ENCODE data around the gene SSNA1.

The SSNA1 gene

DNA sequence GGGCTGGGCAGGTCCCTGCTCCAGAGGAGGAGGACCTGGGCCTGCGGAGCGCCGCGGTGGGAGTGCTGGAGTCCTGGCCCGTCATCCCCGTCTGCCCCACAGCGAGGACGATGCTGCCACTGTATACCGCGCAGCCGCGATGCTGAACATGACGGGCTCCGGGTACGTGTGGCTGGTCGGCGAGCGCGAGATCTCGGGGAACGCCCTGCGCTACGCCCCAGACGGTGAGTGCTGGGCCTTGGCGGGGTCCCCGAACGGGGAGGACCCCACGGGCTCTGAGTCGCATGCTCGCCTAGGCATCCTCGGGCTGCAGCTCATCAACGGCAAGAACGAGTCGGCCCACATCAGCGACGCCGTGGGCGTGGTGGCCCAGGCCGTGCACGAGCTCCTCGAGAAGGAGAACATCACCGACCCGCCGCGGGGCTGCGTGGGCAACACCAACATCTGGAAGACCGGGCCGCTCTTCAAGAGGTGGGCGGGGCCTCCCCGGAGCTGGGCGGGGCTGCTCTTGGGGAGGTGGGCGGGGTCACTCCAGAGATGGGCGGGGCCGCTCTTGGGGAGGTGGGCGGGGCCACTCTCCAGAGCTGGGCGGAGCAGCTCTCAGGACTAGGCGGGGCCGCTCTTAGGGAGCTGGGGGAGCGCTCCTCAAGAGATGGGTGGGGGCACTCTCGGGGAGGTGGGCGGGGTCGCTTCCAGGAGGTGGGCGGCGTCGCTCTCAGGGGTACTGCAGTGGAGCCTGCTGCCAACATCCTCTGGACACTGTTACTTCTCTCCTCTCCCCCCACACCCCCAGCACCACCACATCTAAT lies 31.7 kb upstream of the SSNA1 start:
- peak; percentile 43 for DNase-seq

DNA sequence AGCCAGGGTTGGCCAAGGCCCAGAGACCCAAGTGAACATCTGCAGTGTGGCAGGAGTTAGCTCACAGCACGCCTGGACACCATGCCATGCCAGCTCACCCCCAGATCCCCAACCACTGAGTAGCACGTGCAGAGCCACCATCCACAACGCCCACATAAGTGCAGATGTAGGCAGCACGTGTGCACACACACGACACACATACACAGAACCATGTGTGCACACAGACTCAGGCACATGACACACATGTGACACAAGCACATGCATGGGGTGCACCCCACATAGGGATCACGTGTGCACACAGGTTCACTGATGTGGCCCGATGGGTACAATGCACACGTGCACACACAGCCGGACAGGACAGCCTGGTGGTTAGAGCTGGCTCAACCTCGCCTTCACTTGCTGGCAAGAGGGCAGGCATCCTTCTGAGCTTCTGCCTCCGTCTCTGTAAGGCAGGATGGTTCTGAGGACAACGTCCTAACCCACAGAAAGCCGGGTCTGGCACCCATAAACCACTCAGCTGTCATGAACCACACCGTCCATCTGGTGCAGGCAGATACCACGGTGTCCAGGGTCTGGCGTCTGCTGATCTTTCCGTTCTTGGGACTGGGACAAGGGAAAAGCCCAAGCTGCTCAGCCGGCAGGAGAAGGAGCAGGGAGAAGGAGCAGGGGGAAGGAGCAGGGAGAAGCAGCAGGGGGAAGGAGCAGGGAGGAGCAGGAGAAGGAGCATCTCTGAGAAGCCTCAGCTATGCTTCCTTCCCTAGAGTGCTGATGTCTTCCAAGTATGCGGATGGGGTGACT lies 30.7 kb upstream of the SSNA1 start:
- no peak for DNase-seq

DNA sequence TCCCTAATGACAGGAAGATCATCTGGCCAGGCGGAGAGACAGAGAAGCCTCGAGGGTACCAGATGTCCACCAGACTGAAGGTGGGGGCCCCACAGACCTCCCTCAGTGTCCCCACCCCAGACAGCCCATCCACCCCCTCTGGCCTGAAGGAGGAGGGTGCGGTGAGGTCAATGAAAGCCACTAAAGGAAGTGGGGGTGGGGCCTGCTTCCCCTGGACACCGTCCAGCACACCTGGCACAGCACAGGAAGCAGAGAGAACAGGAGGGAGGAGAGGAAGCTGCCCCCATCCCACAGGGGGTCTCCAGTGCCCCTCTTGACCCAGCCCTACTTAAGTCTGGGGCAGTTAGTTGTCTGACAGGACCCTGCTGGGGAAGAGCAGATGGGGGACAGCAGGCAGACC lies 29.9 kb upstream of the SSNA1 start:
- no peak for DNase-seq

DNA sequence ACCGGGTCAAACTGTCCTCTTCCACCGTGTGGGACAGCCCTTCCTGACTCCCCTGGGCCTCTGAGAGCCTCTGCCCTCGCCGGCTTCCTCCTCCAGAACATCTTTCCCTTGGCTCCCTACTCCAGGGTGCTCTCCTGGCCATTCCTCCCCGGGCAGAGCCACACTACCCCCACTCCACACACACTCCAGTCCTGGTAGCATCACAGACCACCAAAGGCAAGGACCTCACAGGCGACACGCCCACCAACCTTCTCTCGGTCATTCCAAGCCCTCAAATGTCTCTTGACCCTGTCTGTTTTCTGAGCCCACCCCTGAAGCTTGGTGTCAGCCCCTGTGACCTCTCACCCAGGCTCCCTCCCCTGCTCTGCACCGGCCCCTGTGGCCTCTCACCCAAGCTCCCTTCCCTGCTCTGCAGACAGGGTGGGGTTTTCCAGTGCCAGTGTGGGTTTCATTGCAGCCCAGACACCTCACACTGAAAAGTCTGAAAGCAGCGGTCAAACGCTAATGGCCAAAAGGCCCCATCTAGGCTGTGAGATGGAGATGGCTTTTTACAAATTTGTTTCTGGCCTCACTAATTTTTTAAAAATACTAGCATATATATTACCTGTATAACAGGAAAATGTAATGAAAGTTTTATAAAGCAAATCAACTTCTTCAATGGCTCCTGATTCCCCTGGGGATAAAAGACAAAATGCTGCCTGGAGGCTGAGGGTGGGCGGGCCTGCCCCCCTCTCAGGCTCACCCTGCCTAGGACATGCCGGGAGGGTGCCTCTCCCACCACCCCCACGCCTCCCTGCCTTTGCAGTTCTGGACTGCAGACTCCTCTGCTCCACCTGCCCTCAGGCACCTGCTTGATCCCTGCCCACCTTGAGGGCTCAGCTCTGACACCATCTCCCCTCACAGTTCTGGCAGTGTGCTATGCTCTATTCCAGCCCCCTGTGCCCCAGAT lies 29.1 kb upstream of the SSNA1 start:
- no peak for DNase-seq

DNA sequence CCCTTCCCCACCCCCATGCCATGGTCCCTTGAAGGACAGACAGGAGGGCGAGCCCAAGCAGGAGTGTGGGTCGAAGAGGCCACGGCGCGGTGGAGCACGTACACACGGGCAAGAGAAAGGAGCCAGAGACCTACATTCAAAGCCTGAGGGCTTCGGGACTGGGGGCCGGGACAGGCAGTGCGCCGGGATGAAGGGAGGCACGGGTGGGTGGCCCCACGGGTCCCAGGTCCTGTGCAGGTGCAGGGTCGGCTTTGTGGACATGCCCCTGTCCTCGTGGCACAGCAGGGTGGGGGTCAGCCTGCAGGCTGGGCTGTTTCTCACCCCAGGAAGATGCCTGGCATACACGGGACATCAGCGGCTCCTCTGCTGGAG lies 28.4 kb upstream of the SSNA1 start:
- no peak for DNase-seq

DNA sequence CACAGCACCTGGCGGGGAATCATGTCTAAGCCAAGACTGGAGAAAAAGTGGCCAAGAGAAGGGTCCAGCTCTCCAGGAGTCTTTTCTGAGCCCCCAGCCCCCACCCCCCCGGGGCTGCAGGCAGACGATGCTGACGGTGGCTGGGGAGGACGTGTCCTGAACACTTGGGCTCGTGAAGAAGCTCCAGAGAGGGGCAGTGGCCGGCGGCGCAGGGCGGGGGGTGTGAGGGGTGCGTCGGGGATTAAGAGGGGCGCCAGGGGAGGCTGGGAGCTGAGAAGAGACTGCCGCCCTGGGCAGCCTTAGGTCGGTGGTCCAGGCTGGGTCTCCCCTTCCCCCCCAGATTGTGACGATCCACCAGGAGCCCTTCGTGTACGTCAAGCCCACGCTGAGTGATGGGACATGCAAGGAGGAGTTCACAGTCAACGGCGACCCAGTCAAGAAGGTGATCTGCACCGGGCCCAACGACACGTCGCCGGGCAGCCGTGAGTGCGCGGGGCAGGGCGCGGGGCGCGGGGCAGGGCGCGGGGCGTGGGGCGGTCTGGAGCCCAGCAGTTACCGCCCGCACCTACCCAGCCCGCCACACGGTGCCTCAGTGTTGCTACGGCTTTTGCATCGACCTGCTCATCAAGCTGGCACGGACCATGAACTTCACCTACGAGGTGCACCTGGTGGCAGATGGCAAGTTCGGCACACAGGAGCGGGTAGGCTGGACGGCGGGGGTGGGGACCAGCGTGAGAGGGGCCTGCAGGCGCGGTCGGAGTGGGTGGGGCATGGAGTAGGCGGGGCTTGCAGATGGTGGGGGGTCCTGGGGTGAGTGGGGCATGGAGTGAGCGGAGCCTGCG lies 27.5 kb upstream of the SSNA1 start:
- DNase-seq, result no peak

DNA sequence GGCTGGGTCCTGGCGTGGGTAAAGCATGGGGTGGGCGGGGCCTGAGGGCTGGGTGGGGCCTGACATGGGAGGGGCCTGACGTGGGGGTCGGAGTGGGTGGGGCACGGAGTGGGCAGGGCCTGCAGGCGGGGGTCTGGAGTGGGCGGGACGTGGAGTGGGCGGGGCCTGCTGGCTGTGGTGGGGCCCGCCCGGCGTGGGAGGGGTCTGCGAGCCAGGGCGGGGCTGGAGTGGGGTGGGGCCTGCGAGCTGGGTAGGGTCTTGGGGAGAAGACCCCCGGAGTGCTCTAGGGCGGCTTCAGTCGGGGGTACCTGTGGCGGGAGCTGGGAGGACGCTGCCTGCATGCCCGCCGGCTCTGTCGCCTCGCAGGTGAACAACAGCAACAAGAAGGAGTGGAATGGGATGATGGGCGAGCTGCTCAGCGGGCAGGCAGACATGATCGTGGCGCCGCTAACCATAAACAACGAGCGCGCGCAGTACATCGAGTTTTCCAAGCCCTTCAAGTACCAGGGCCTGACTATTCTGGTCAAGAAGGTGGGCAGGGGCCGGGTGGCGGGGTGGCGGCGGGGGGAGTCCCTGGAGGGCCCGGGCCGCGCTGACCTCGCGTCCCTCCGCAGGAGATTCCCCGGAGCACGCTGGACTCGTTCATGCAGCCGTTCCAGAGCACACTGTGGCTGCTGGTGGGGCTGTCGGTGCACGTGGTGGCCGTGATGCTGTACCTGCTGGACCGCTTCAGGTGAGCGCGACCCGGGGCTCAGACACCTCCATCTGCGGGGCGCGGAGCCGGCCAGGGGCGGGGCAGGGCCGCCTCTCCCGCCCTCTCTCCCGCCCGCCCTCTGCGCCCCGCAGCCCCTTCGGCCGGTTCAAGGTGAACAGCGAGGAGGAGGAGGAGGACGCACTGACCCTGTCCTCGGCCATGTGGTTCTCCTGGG lies 26.7 kb upstream of the SSNA1 start:
- DNase-seq, result no peak

DNA sequence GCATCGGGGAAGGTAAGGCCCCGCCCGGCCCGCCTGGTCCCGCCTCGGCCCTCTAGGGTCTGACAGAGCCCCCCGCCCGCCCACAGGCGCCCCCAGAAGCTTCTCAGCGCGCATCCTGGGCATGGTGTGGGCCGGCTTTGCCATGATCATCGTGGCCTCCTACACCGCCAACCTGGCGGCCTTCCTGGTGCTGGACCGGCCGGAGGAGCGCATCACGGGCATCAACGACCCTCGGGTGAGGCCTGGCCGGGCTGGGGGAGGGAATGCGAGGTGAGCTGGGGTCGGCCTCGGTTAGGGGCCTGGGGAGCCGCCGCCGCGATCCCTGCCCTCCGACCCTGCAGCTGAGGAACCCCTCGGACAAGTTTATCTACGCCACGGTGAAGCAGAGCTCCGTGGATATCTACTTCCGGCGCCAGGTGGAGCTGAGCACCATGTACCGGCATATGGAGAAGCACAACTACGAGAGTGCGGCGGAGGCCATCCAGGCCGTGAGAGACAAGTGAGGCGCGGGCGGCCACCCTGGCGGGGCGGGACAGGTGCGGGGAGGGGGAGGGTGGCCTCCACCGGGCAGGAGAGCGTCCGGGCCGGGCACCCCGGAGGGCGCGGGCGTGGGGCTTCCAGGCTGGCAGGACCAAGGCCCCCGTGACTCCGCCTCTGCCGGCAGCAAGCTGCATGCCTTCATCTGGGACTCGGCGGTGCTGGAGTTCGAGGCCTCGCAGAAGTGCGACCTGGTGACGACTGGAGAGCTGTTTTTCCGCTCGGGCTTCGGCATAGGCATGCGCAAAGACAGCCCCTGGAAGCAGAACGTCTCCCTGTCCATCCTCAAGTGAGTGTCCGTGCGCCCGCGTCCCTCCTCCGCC lies 25.7 kb upstream of the SSNA1 start:
- DNase-seq, result no peak

DNA sequence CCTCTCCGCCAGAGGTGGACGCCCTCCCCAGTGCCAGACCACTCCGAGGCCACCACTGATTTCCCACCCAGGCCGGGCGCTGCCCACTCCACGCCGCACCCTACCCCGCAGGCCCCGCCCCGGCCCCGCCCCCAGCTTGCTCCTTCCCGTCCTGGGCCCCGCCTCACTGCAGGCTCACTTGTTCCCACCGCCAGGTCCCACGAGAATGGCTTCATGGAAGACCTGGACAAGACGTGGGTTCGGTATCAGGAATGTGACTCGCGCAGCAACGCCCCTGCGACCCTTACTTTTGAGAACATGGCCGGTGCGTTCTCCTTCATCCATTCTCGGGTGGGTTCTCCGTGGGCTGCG lies 25.1 kb upstream of the SSNA1 start:
- DNase-seq, result no peak

DNA sequence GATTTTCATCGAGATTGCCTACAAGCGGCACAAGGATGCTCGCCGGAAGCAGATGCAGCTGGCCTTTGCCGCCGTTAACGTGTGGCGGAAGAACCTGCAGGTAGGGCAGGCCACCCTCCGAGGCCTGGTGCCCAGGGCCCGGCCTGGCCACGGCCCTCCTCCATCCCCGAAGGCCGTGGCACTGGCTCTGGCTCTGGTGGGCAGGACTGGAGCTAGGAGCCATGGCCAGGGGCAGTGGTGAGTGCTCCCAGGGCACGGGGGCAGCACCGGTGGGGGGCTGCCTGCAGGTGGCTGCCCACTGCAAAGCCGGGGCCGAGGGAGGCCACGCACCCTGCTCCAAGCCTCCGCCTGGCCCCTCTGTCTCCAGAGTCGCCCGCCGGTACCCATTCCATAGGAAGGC lies 24.7 kb upstream of the SSNA1 start:
- no peak for DNase-seq

DNA sequence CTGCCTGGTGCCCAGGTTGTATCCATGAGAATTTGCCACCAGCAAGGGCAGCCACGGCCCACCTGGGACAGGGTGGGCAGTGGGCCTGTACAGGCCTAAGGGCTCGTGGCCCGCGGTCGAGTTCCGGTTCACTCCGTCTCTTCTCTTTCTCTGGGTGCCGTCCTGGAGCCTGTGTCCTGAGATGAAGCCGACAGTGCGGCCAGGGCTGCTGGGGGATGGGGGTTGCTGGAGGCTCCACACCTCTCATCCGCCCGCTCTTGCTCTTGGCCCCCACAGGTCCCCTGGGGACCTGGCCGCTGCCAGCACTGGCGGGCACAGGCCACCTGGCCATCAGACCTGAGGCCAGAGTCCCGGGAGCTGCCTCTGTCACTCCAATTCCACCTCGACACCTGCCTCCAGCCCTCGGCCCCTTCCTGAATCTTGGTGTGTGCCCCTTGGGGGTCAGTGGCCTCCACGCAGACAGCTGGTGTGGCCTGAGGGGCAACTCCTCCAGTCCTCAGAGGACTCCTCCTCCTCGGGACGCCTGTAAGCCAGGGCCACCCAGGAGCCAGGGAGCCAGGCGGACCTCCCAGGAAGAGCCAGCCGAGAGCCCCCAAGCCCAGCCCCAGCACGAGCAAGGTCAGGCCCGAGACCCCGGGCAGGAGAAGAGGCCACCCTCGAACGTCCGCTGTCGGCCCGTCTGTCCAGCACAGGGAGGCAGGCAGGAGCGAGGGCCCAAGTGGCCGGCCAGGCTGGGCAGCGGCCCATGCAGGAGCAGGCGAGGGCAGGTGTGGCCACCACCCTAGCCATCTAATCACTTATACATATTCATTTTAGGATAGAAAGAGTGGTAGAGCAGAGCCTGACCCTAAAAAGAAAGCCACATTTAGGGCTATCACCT lies 23.9 kb upstream of the SSNA1 start:
- DNase-seq, result no peak

DNA sequence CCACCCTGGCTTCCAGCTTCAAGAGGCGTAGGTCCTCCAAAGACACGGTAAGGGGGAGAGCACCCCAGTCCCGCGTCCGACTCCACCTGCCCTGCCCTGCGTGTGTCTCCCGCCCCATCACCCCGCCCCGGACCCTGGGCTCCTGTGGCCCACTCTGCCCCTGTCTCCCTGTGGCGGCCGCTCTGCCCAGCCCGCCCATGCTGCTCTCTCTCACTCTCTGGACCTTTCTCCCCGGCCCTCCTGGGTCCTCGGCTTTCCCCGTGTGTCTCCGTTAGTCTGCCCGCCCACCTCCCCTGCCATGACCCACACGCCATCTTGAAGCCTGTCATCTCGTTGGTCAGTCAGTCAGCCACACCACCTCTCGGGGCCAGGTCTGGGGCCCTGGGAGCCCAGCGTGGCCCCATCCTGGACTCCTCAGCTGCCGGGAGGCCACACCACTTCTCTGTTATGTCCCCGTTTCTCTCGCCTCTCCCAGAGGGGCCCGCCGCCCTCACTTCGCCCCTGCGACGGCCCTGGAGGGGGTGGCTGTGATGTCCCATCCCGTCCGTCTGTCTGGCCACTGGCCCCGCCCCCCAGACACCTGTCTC lies 23.1 kb upstream of the SSNA1 start:
- no peak for DNase-seq

DNA sequence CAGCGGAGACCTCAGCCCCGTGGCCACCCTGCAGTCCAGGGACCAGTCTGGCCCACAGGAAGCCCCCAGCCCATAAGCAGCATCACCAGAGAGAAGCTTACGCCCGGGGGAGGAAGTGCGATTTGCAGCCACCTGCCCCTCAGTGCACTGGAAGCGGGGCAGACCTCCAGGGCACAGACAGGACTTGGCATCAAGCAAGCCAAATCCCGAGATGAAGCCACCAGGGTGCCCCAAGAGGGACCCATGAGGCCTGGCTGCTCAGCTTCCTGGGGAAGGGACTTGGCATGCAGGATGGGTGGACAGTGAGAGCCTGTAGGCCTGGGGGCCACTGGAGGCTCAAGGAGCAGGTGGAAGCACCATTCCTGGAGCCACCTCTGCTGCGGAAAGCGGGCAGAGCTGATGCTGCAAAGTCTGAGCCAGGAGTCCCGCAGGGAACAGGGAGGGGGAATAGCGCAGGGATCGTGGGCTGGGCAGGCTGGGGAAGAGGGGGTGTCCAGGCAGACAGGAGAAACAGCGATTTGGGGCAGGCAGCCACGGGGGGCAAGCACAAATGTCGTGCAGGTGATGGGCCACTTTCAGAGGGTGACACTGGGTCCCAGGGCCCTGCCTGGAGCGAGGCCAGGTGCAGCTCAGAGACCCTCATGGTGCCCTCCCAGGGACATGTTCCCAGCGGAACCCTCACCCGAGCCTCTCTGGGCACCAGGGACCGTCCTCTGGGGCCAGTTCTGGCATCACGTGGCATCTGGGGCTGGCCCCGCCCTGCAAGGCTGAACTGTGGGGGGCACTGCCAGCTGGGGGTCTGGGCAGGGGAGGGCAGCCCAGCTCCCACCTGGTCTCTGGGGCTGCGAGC lies 21.9 kb upstream of the SSNA1 start:
- no peak for DNase-seq

DNA sequence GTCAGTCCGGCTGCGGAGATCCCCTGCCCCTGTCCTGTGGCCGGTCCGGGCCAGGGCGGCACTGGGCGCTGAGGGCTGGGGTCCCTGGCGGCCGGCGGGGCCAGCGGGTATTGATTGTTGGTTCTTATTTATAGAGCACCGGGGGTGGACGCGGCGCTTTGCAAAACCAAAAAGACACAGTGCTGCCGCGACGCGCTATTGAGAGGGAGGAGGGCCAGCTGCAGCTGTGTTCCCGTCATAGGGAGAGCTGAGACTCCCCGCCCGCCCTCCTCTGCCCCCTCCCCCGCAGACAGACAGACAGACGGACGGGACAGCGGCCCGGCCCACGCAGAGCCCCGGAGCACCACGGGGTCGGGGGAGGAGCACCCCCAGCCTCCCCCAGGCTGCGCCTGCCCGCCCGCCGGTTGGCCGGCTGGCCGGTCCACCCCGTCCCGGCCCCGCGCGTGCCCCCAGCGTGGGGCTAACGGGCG lies 21.2 kb upstream of the SSNA1 start:
- DNase-seq, result no peak

DNA sequence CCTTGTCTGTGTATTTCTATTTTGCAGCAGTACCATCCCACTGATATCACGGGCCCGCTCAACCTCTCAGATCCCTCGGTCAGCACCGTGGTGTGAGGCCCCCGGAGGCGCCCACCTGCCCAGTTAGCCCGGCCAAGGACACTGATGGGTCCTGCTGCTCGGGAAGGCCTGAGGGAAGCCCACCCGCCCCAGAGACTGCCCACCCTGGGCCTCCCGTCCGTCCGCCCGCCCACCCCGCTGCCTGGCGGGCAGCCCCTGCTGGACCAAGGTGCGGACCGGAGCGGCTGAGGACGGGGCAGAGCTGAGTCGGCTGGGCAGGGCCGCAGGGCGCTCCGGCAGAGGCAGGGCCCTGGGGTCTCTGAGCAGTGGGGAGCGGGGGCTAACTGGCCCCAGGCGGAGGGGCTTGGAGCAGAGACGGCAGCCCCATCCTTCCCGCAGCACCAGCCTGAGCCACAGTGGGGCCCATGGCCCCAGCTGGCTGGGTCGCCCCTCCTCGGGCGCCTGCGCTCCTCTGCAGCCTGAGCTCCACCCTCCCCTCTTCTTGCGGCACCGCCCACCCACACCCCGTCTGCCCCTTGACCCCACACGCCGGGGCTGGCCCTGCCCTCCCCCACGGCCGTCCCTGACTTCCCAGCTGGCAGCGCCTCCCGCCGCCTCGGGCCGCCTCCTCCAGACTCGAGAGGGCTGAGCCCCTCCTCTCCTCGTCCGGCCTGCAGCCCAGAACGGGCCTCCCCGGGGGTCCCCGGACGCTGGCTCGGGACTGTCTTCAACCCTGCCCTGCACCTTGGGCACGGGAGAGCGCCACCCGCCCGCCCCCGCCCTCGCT lies 20.5 kb upstream of the SSNA1 start:
- no peak for DNase-seq

DNA sequence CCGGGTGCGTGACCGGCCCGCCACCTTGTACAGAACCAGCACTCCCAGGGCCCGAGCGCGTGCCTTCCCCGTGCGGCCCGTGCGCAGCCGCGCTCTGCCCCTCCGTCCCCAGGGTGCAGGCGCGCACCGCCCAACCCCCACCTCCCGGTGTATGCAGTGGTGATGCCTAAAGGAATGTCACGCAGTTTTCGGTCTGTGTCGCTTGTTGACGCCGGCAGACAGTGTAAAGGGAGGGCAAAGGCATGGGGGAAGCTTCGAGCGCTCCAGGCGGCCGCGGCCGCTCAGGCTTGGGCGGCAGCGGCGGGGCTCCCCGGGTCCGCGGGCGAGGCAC lies 19.9 kb upstream of the SSNA1 start:
- no peak for DNase-seq
